HCT116 (cell line): Measurements from ENCODE around the gene SPTLC3. TPM values are rescaled to one million over a fixed set of nuclear protein-coding genes. Genes with fewer than 3 reads are reported as not detected.

Source experiments
- ATAC-seq: fragments of 200-7000 bp; cut with Tn5 transposase; 2 replicates; pipeline ENCODE4 v1.9.1; 2020; ENCODE audit warnings: mild to moderate bottlenecking, moderate library complexity
- BruUV-seq: library from RNA; stranded (reverse); fragments of 400-500 nt; replicated peaks from 2 replicates; lab custom pipeline; 2021; lab: Mats Ljungman, UMichigan
- CTCF ChIA-PET: fragments of 300-600 bp; sonication (Branson Sonifier 250); formaldehyde crosslinking; loops from one replicate; lab custom pipeline; 2021; ENCODE audit warnings: antibody characterized with exemption; lab: Charles Lee
- POLR2A ChIA-PET: fragments of 300-600, 350-600 bp; sonication (Branson Sonifier 250); formaldehyde crosslinking; loops from one replicate; lab custom pipeline; 2021; ENCODE audit warnings: antibody characterized with exemption; lab: Charles Lee
- RAD21 ChIA-PET, 2 experiments: fragments of 300-600 bp; sonication (Branson Sonifier 250); formaldehyde crosslinking; loops; one replicate each; lab custom pipeline; 2023; ENCODE audit warnings: low total read pairs in 2 of 2; ENCODE audit not compliant: uncharacterized antibody in 2 of 2, unreplicated experiment in 2 of 2, low non-redundant PET in 1 of 2; lab: Charles Lee
- DNase-seq: peaks from one replicate; pipeline ENCODE4 v3.0.0-alpha.2; 2010; ENCODE audit warnings: low read depth, low spot score
- H2AFZ ChIP-seq: fragments of 200-600 bp; shearing (Covaris generic), sonication (generic); 2 replicates; pipeline ENCODE4 v1.6.1; 2017; ENCODE audit warnings: low read depth, mixed run types, mixed read lengths, antibody characterized with exemption, low read length; ENCODE audit not compliant: poor library complexity, severe bottlenecking
- H3K27ac ChIP-seq: 2 replicates; pipeline ENCODE4 v1.5.1; 2012; ENCODE audit warnings: low read depth, low read length
- H3K27me3 ChIP-seq: fragments of 200-600 bp; sonication (generic); 2 replicates; pipeline ENCODE4 v1.6.1; 2016; ENCODE audit warnings: mixed run types, low read length, mixed read lengths; ENCODE audit not compliant: insufficient read depth
- H3K36me3 ChIP-seq, 2 experiments: fragments of 200-500 bp in 1 of 2; fragments of 200-600 bp in 1 of 2; sonication (Bioruptor generic) in 1 of 2; sonication (generic) in 1 of 2; 2 replicates each; pipeline versions ENCODE4 v1.5.1 to v1.6.1; 2014 to 2016; ENCODE audit warnings: low read length in 2 of 2, inconsistent platforms in 1 of 2, mixed read lengths in 1 of 2, mixed run types in 1 of 2; ENCODE audit not compliant: insufficient read depth in 2 of 2, control insufficient read depth in 1 of 2
- H3K4me1 ChIP-seq, 2 experiments: fragments of 200-600 bp in 1 of 2; sonication (generic) in 1 of 2; 2 replicates each; pipeline versions ENCODE4 v1.5.1 to v1.6.1; 2012 to 2017; ENCODE audit warnings: low read length in 2 of 2, inconsistent platforms in 1 of 2, mild to moderate bottlenecking in 1 of 2, mixed read lengths in 1 of 2, mixed run types in 1 of 2, moderate library complexity in 1 of 2; ENCODE audit not compliant: insufficient read depth in 2 of 2, control insufficient read depth in 1 of 2
- H3K4me2 ChIP-seq: fragments of 200-600 bp; sonication (generic); 2 replicates; pipeline ENCODE4 v1.6.1; 2017; ENCODE audit warnings: mixed run types, low read length, mixed read lengths
- H3K4me3 ChIP-seq, 2 experiments: fragments of 200-600 bp in 1 of 2; sonication (generic) in 1 of 2; replicated peaks in 1 of 2; 2 replicates each; pipeline ENCODE4 v1.5.1; 2011 to 2016; ENCODE audit warnings: low read length in 2 of 2, control low read depth in 1 of 2, low read depth in 1 of 2, mild to moderate bottlenecking in 1 of 2, mixed read lengths in 1 of 2, mixed run types in 1 of 2
- H3K79me2 ChIP-seq: fragments of 200-600 bp; sonication (generic); 2 replicates; pipeline ENCODE4 v1.6.1; 2017; ENCODE audit warnings: mild to moderate bottlenecking, mixed run types, low read length, moderate library complexity, mixed read lengths; ENCODE audit not compliant: insufficient read depth
- H3K9ac ChIP-seq: fragments of 200-600 bp; sonication (generic); 2 replicates; pipeline ENCODE4 v1.6.1; 2016; ENCODE audit warnings: low read length, mixed read lengths
- H3K9me2 ChIP-seq: fragments of 200-600 bp; sonication (generic), shearing (Covaris generic); 2 replicates; pipeline ENCODE4 v1.6.1; 2017; ENCODE audit warnings: mixed run types, mild to moderate bottlenecking, moderate library complexity; ENCODE audit not compliant: insufficient read depth
- H3K9me3 ChIP-seq, 2 experiments: fragments of 200-500 bp in 1 of 2; fragments of 200-600 bp in 1 of 2; sonication (Bioruptor generic) in 1 of 2; sonication (generic) in 1 of 2; 2 replicates each; pipeline ENCODE4 v1.6.1; 2014 to 2017; ENCODE audit warnings: low read length in 2 of 2, mixed read lengths in 2 of 2, inconsistent platforms in 1 of 2, low read depth in 1 of 2, mild to moderate bottlenecking in 1 of 2, mixed run types in 1 of 2, moderate library complexity in 1 of 2; ENCODE audit not compliant: control insufficient read depth in 1 of 2, insufficient read depth in 1 of 2
- H4K20me1 ChIP-seq: fragments of 200-600 bp; sonication (generic), shearing (Covaris generic); 2 replicates; pipeline ENCODE4 v1.6.1; 2017; ENCODE audit warnings: mixed run types, mild to moderate bottlenecking, moderate library complexity; ENCODE audit not compliant: insufficient read depth
- CBX3 ChIP-seq: IDR thresholded peaks from 2 replicates; pipeline ENCODE4 v1.6.1; 2012; ENCODE audit warnings: low read depth
- CTCF ChIP-seq, 3 experiments: fragments of 200-600 bp in 1 of 3; sonication (generic) in 1 of 3; IDR thresholded peaks in 2 of 3; conservative IDR thresholded peaks in 1 of 3; 2 replicates each; pipeline ENCODE4 v1.5.1; 2012 to 2017; ENCODE audit warnings: low read depth in 2 of 3, low read length in 2 of 3, antibody characterized with exemption in 1 of 3, borderline replicate concordance in 1 of 3, control low read depth in 1 of 3, mild to moderate bottlenecking in 1 of 3, mixed read lengths in 1 of 3, mixed run types in 1 of 3, moderate library complexity in 1 of 3; ENCODE audit not compliant: insufficient read depth in 1 of 3
- EZH2phosphoT487 ChIP-seq: fragments of 200-600 bp; IDR thresholded peaks from 2 replicates; pipeline ENCODE4 v1.6.1; 2018; ENCODE audit warnings: antibody characterized with exemption, borderline replicate concordance
- FOSL1 ChIP-seq: IDR thresholded peaks from 2 replicates; pipeline ENCODE4 v1.6.1; 2012; ENCODE audit warnings: low read depth
- JUND ChIP-seq: IDR thresholded peaks from 2 replicates; pipeline ENCODE4 v1.6.1; 2012
- POLR2A ChIP-seq: IDR thresholded peaks from 2 replicates; pipeline ENCODE4 v1.7.0; 2011; ENCODE audit warnings: borderline replicate concordance; ENCODE audit not compliant: insufficient read depth, insufficient read length; ENCODE audit errors: extremely low read depth
- POLR2AphosphoS5 ChIP-seq: IDR thresholded peaks from 2 replicates; pipeline ENCODE4 v1.6.1; 2011; ENCODE audit warnings: mild to moderate bottlenecking, low read depth, low read length, moderate library complexity
- SRF ChIP-seq: IDR thresholded peaks from 2 replicates; pipeline ENCODE4 v1.6.1; 2012; ENCODE audit warnings: low read depth
- TCF7L2 ChIP-seq: IDR thresholded peaks from 2 replicates; pipeline ENCODE4 v1.7.0; 2011; ENCODE audit warnings: borderline replicate concordance, inconsistent platforms; ENCODE audit not compliant: insufficient read depth, insufficient read length; ENCODE audit errors: extremely low read depth
- YY1 ChIP-seq: IDR thresholded peaks from 2 replicates; pipeline ENCODE4 v1.6.1; 2011; ENCODE audit warnings: low read length, low read depth, moderate library complexity, mild to moderate bottlenecking; ENCODE audit not compliant: insufficient replicate concordance; ENCODE audit errors: extremely low read depth
- ZBTB33 ChIP-seq: IDR thresholded peaks from 2 replicates; pipeline ENCODE4 v1.6.1; 2011; ENCODE audit warnings: mild to moderate bottlenecking, low read length, moderate library complexity; ENCODE audit not compliant: insufficient replicate concordance; ENCODE audit errors: extremely low read depth
- ZNF274 ChIP-seq: fragments of 200-500 bp; sonication (Bioruptor generic); IDR thresholded peaks from 2 replicates; pipeline ENCODE4 v1.6.1; 2014; ENCODE audit warnings: mild to moderate bottlenecking, low read depth, low read length, inconsistent platforms
- intact Hi-C: fragments of 100-400 bp; cut with micrococcal nuclease; formaldehyde crosslinking; loops from 2 replicates; pipeline ENCODE4 v1.10.0; 2022
- total RNA-seq: library from RNA; stranded (reverse); gene quantifications from one replicate; pipeline ENCODE4 v1.2.1, GENCODE V29; 2021; ENCODE audit not compliant: unreplicated experiment
- TF ChIP-seq, protein P1 (sequence below): IDR thresholded peaks from 2 replicates; pipeline ENCODE4 v1.6.1; 2012; ENCODE audit warnings: low read depth

SPTLC3 gene
- total RNA-seq, 1 experiment from 2014 or later = not detected

DNA sequence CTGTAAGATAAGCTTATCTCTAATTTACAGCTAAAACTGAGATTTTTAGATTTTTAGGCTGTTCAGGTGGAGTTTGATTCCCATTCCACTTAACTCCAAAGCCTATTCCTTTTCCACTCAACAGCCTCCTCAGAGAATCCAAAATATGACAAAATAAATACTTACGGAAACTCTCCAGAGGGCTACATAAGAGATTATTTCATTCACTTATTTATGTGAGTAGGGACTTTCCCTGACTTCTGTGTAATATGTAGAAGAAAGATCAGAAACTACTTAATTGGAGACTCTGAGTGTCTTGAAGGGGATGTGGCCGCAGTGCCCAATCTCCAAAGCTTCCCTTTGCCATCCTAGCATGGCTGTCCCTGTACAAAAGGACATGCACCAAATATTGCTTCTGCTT, 140.2 kb downstream of the SPTLC3 start:
- Histone ChIP-seq H3K9me3 (no peaks in the 10 kb centered on the region), H3K27ac (no peak overlapping the region), H3K4me1 (no peaks in the 10 kb centered on the region), H4K20me1 (no peaks in the 10 kb centered on the region), H2AFZ (no peak overlapping the region), H3K9me2 (no peaks in the 10 kb centered on the region; the same call in 1 of the 2 replicates), H3K4me2 (no peak overlapping the region), H3K4me3 (no peak overlapping the region), H3K36me3 (no peaks in the 10 kb centered on the region), H3K27me3 (peaks cover 10% of the 10 kb centered on the region; the same call in 1 of the 2 replicates), H3K9ac (no peak overlapping the region), H3K79me2 (no peaks in the 10 kb centered on the region)
- DNase-seq (no peak), ATAC-seq (no peak)
- BruUV-seq = no TSS peak
- ChIA-PET RAD21 (no interaction called here), POLR2A (no interaction called here), CTCF (no interaction called here)
- no peak for TF ChIP-seq FOSL1
- no peak for TF ChIP-seq POLR2AphosphoS5
- TF ChIP-seq CTCF (IDR thresholded peaks at IDR 0.05 in 2 of 3, conservative IDR thresholded peaks at IDR 0.05 in 1 of 3; ENCODE audit: borderline replicate concordance in 1 of 3, insufficient read depth in 1 of 3, low read depth in 2 of 3, low read length in 2 of 3) = no peak
- TF ChIP-seq ZBTB33 = no peak
- TF ChIP-seq YY1 = no peak
- no peak for TF ChIP-seq JUND
- TF ChIP-seq TCF7L2 = no peak
- TF ChIP-seq, protein P1, sequence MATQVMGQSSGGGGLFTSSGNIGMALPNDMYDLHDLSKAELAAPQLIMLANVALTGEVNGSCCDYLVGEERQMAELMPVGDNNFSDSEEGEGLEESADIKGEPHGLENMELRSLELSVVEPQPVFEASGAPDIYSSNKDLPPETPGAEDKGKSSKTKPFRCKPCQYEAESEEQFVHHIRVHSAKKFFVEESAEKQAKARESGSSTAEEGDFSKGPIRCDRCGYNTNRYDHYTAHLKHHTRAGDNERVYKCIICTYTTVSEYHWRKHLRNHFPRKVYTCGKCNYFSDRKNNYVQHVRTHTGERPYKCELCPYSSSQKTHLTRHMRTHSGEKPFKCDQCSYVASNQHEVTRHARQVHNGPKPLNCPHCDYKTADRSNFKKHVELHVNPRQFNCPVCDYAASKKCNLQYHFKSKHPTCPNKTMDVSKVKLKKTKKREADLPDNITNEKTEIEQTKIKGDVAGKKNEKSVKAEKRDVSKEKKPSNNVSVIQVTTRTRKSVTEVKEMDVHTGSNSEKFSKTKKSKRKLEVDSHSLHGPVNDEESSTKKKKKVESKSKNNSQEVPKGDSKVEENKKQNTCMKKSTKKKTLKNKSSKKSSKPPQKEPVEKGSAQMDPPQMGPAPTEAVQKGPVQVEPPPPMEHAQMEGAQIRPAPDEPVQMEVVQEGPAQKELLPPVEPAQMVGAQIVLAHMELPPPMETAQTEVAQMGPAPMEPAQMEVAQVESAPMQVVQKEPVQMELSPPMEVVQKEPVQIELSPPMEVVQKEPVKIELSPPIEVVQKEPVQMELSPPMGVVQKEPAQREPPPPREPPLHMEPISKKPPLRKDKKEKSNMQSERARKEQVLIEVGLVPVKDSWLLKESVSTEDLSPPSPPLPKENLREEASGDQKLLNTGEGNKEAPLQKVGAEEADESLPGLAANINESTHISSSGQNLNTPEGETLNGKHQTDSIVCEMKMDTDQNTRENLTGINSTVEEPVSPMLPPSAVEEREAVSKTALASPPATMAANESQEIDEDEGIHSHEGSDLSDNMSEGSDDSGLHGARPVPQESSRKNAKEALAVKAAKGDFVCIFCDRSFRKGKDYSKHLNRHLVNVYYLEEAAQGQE = no peak
- no peak for TF ChIP-seq SRF
- no peak for TF ChIP-seq POLR2A
- TF ChIP-seq ZNF274 = no peak
- TF ChIP-seq EZH2phosphoT487 = no peak
- no peak for TF ChIP-seq CBX3
- intact Hi-C loops = no loop called here
